SK-N-SH treated with all-trans-retinoic acid at 6 μM for 48 hours (cell line): ENCODE results near the gene IGSF9.

Experiments used
- ATAC-seq: fragments of 200-7000 bp; cut with Tn5 transposase; 3 replicates; pipeline ENCODE4 v1.9.1; 2020; ENCODE audit warnings: mild to moderate bottlenecking, moderate library complexity
- ARNTL ChIP-seq: fragments of 450-650 bp; formaldehyde crosslinking; IDR thresholded peaks from 2 replicates; pipeline ENCODE4 v1.5.0; 2020; ENCODE audit warnings: low read depth, mild to moderate bottlenecking, moderate library complexity, borderline replicate concordance
- BACH2 ChIP-seq: fragments of 250-450 bp; sonication (Bioruptor Pico); IDR thresholded peaks from 2 replicates; pipeline ENCODE4 v1.9.0; 2021; ENCODE audit warnings: mild to moderate bottlenecking, borderline replicate concordance
- CSDC2 ChIP-seq: fragments of 250-450 bp; sonication (Bioruptor Pico); IDR thresholded peaks from 2 replicates; pipeline ENCODE4 v1.5.0; 2020; ENCODE audit warnings: mild to moderate bottlenecking, moderate library complexity
- ESRRG ChIP-seq: fragments of 250-450 bp; sonication (Bioruptor Pico); IDR thresholded peaks from 2 replicates; pipeline ENCODE4 v1.6.1; 2021; ENCODE audit warnings: mild to moderate bottlenecking
- GLIS3 ChIP-seq: fragments of 250-450 bp; sonication (Bioruptor Pico); IDR thresholded peaks from 2 replicates; pipeline ENCODE4 v1.5.0; 2020; ENCODE audit warnings: mild to moderate bottlenecking, moderate library complexity
- ISL1 ChIP-seq: fragments of 250-450 bp; sonication (Bioruptor Pico); IDR thresholded peaks from 2 replicates; pipeline ENCODE4 v2.1.2; 2022; ENCODE audit warnings: mild to moderate bottlenecking, moderate library complexity
- OSR1 ChIP-seq: fragments of 250-450 bp; sonication (Bioruptor Pico); IDR thresholded peaks from 2 replicates; pipeline ENCODE4 v1.8.0; 2022; ENCODE audit warnings: moderate library complexity, mild to moderate bottlenecking, inconsistent platforms
- PPARA ChIP-seq: fragments of 250-450 bp; sonication (Bioruptor Pico); IDR thresholded peaks from 2 replicates; pipeline ENCODE4 v1.5.0; 2020; ENCODE audit warnings: mild to moderate bottlenecking, borderline replicate concordance
- SNAI2 ChIP-seq: fragments of 250-450 bp; sonication (Bioruptor Pico); IDR thresholded peaks from 2 replicates; pipeline ENCODE4 v1.5.0; 2020; ENCODE audit warnings: mild to moderate bottlenecking, moderate library complexity
- TCF4 ChIP-seq: fragments of 250-450 bp; sonication (Bioruptor Pico); IDR thresholded peaks from 2 replicates; pipeline ENCODE4 v1.8.0; 2021; ENCODE audit warnings: mild to moderate bottlenecking, moderate library complexity, borderline replicate concordance
- TOX ChIP-seq: fragments of 250-450 bp; sonication (Bioruptor Pico); IDR thresholded peaks from 2 replicates; pipeline ENCODE4 v1.8.0; 2021; ENCODE audit warnings: mild to moderate bottlenecking, moderate library complexity, borderline replicate concordance
- ZC3H10 ChIP-seq: fragments of 250-450 bp; sonication (Bioruptor Pico); IDR thresholded peaks from 2 replicates; pipeline ENCODE4 v1.5.1; 2021; ENCODE audit warnings: mild to moderate bottlenecking, moderate library complexity
- ZFP3 ChIP-seq: fragments of 250-450 bp; sonication (Bioruptor Pico); IDR thresholded peaks from 2 replicates; pipeline ENCODE4 v1.5.0; 2020; ENCODE audit warnings: mild to moderate bottlenecking, moderate library complexity
- ZNF70 ChIP-seq: fragments of 450-650 bp; formaldehyde crosslinking; IDR thresholded peaks from 2 replicates; pipeline ENCODE4 v1.5.0; 2020; ENCODE audit warnings: mild to moderate bottlenecking, moderate library complexity
- ZNF8 ChIP-seq: fragments of 450-650 bp; formaldehyde crosslinking; IDR thresholded peaks from 2 replicates; pipeline ENCODE4 v1.5.0; 2020; ENCODE audit warnings: mild to moderate bottlenecking, moderate library complexity
- TF ChIP-seq, protein P1 (sequence below): fragments of 250-450 bp; sonication (Bioruptor Pico); IDR thresholded peaks from 2 replicates; pipeline ENCODE4 v1.5.0; 2020; ENCODE audit warnings: mild to moderate bottlenecking, moderate library complexity
- TF ChIP-seq, protein P2 (sequence below): fragments of 250-450 bp; sonication (Bioruptor Pico); IDR thresholded peaks from 2 replicates; pipeline ENCODE4 v1.5.1; 2021; ENCODE audit warnings: mild to moderate bottlenecking, moderate library complexity
- TF ChIP-seq, protein P3 (sequence below): fragments of 250-450 bp; sonication (Bioruptor Pico); IDR thresholded peaks from 2 replicates; pipeline ENCODE4 v1.8.0; 2020; ENCODE audit warnings: mild to moderate bottlenecking, moderate library complexity, borderline replicate concordance
- TF ChIP-seq, protein P4 (sequence below): fragments of 250-450 bp; sonication (Bioruptor Pico); IDR thresholded peaks from 2 replicates; pipeline ENCODE4 v1.5.1; 2020; ENCODE audit warnings: low read depth, mild to moderate bottlenecking, moderate library complexity
- TF ChIP-seq, protein P5 (sequence below): fragments of 250-450 bp; sonication (Bioruptor Pico); IDR thresholded peaks from 2 replicates; pipeline ENCODE4 v1.8.0; 2021; ENCODE audit warnings: low read depth, mild to moderate bottlenecking, moderate library complexity, borderline replicate concordance

Gene IGSF9

DNA sequence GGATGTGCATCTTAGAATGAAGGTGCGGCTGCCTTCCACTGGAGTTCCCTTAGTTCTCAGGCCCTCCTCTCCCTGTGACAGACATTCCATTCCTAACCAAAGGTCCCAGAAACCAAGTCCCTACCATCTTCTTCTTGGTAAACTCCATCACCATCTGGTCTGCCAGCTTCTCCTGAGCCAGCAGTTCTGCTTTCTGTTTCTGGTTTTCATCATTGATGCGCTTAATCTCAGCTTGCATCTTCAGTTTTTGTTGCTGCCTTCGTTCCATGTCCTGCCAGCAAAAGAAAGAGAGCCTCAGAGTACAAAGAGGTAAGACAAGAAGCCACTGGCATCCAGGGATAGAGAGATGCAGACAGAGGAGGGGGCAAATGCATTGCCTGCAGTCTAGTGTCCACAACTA, 65.0 kb downstream of the IGSF9 start:
- no peak for TF ChIP-seq OSR1
- no peak for TF ChIP-seq ZNF8
- TF ChIP-seq ISL1 (CRISPR knock-in tag) = no peak
- TF ChIP-seq GLIS3 = no peak
- no peak for TF ChIP-seq ZNF70 (CRISPR knock-in tag)
- TF ChIP-seq CSDC2 (CRISPR knock-in tag) = no peak
- no peak for TF ChIP-seq ZC3H10 (CRISPR knock-in tag)
- TF ChIP-seq PPARA = no peak
- TF ChIP-seq, protein P1, sequence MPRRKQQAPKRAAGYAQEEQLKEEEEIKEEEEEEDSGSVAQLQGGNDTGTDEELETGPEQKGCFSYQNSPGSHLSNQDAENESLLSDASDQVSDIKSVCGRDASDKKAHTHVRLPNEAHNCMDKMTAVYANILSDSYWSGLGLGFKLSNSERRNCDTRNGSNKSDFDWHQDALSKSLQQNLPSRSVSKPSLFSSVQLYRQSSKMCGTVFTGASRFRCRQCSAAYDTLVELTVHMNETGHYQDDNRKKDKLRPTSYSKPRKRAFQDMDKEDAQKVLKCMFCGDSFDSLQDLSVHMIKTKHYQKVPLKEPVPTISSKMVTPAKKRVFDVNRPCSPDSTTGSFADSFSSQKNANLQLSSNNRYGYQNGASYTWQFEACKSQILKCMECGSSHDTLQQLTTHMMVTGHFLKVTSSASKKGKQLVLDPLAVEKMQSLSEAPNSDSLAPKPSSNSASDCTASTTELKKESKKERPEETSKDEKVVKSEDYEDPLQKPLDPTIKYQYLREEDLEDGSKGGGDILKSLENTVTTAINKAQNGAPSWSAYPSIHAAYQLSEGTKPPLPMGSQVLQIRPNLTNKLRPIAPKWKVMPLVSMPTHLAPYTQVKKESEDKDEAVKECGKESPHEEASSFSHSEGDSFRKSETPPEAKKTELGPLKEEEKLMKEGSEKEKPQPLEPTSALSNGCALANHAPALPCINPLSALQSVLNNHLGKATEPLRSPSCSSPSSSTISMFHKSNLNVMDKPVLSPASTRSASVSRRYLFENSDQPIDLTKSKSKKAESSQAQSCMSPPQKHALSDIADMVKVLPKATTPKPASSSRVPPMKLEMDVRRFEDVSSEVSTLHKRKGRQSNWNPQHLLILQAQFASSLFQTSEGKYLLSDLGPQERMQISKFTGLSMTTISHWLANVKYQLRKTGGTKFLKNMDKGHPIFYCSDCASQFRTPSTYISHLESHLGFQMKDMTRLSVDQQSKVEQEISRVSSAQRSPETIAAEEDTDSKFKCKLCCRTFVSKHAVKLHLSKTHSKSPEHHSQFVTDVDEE = no peak
- TF ChIP-seq, protein P2, sequence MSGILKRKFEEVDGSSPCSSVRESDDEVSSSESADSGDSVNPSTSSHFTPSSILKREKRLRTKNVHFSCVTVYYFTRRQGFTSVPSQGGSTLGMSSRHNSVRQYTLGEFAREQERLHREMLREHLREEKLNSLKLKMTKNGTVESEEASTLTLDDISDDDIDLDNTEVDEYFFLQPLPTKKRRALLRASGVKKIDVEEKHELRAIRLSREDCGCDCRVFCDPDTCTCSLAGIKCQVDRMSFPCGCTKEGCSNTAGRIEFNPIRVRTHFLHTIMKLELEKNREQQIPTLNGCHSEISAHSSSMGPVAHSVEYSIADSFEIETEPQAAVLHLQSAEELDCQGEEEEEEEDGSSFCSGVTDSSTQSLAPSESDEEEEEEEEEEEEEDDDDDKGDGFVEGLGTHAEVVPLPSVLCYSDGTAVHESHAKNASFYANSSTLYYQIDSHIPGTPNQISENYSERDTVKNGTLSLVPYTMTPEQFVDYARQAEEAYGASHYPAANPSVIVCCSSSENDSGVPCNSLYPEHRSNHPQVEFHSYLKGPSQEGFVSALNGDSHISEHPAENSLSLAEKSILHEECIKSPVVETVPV = no peak
- no peak for TF ChIP-seq TCF4 (CRISPR knock-in tag)
- TF ChIP-seq TOX (CRISPR knock-in tag) = no peak
- TF ChIP-seq, protein P3, sequence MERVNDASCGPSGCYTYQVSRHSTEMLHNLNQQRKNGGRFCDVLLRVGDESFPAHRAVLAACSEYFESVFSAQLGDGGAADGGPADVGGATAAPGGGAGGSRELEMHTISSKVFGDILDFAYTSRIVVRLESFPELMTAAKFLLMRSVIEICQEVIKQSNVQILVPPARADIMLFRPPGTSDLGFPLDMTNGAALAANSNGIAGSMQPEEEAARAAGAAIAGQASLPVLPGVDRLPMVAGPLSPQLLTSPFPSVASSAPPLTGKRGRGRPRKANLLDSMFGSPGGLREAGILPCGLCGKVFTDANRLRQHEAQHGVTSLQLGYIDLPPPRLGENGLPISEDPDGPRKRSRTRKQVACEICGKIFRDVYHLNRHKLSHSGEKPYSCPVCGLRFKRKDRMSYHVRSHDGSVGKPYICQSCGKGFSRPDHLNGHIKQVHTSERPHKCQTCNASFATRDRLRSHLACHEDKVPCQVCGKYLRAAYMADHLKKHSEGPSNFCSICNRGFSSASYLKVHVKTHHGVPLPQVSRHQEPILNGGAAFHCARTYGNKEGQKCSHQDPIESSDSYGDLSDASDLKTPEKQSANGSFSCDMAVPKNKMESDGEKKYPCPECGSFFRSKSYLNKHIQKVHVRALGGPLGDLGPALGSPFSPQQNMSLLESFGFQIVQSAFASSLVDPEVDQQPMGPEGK (CRISPR knock-in tag) = no peak
- no peak for TF ChIP-seq ZFP3 (CRISPR knock-in tag)
- TF ChIP-seq, protein P4, sequence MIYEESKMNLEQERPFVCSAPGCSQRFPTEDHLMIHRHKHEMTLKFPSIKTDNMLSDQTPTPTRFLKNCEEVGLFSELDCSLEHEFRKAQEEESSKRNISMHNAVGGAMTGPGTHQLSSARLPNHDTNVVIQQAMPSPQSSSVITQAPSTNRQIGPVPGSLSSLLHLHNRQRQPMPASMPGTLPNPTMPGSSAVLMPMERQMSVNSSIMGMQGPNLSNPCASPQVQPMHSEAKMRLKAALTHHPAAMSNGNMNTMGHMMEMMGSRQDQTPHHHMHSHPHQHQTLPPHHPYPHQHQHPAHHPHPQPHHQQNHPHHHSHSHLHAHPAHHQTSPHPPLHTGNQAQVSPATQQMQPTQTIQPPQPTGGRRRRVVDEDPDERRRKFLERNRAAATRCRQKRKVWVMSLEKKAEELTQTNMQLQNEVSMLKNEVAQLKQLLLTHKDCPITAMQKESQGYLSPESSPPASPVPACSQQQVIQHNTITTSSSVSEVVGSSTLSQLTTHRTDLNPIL (CRISPR knock-in tag) = no peak
- TF ChIP-seq BACH2 (CRISPR knock-in tag) = no peak
- no peak for ATAC-seq

DNA sequence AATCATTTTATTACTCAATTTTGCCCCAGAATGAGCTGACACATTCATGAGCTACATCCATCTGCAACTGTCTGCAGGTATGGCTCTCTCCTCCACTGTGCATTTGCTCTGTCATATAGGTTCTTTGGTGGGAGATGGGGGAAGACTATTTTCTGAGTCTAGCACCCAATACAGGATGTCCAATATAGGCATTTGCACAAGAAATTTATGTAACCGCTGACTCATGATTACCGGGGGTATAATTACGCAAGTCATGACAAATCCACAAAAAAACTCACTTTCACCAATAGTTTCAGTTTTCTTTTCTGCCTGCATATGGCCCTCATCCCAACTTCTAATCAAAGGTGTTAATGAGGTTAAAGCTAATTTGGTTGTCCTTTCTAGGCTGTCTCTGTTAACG, 65.4 kb downstream of the IGSF9 start:
- TF ChIP-seq SNAI2 (CRISPR knock-in tag) (no peak), ESRRG (CRISPR knock-in tag) (no peak), CSDC2 (CRISPR knock-in tag) (no peak), ARNTL (CRISPR knock-in tag) (no peak), ISL1 (CRISPR knock-in tag) (no peak), OSR1 (no peak), ZC3H10 (CRISPR knock-in tag) (no peak), ZNF70 (CRISPR knock-in tag) (no peak), ZNF8 (no peak), ZFP3 (CRISPR knock-in tag) (no peak), PPARA (no peak)
- TF ChIP-seq, protein P5, sequence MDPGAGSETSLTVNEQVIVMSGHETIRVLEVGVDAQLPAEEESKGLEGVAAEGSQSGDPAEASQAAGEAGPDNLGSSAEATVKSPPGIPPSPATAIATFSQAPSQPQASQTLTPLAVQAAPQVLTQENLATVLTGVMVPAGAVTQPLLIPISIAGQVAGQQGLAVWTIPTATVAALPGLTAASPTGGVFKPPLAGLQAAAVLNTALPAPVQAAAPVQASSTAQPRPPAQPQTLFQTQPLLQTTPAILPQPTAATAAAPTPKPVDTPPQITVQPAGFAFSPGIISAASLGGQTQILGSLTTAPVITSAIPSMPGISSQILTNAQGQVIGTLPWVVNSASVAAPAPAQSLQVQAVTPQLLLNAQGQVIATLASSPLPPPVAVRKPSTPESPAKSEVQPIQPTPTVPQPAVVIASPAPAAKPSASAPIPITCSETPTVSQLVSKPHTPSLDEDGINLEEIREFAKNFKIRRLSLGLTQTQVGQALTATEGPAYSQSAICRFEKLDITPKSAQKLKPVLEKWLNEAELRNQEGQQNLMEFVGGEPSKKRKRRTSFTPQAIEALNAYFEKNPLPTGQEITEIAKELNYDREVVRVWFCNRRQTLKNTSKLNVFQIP (CRISPR knock-in tag) = no peak
- TF ChIP-seq, protein P1 = no peak
- TF ChIP-seq, protein P2 = no peak
- TF ChIP-seq, protein P4 (CRISPR knock-in tag) = no peak
- TF ChIP-seq, all 23 proteins: peak for 0
- ATAC-seq = no peak
